GM03348 (cell line): ENCODE results near the gene PHLDB1.
"Not testable (repeated sequence)": the region's sequence is repeated elsewhere in the genome, so short reads cannot be mapped to it uniquely, and the experiment has no call there.

Experiments used
- DNase-seq: peaks from one replicate; pipeline ENCODE4 v3.0.0; 2012; ENCODE audit warnings: low spot score

The PHLDB1 gene

DNA sequence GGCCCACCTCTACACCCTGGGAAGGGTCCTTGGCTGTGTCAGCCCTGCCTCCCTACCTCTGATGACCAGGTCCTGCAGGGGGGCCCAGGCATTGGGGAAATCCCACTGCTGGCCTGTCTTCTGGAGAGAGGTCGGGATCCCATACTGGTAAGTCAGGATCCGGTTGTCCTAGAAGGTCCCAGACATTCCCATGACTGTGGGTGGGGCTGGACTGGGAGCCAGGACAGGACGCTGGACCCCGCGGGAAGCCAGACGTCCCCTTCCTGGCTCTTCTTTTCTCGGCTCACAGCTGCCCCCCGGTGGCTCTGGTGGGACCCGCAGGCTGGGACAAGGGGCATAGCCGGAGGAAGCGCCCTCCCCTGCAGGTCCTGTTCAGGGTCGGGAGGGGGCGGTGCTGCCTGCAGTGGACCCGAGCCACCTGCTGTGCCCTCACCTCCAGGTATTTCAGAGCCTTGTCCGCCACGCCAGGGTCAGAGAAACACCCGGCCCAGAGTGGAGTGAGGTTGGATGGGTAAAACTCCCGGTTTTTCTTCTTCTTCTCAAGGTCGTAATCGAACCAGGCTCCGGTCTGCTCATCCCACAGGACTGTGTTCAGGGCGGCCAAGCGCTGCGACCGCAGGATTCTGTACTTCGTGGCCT, 52.0 kb downstream of the PHLDB1 start:
- DNase-seq = peak; percentile 96

DNA sequence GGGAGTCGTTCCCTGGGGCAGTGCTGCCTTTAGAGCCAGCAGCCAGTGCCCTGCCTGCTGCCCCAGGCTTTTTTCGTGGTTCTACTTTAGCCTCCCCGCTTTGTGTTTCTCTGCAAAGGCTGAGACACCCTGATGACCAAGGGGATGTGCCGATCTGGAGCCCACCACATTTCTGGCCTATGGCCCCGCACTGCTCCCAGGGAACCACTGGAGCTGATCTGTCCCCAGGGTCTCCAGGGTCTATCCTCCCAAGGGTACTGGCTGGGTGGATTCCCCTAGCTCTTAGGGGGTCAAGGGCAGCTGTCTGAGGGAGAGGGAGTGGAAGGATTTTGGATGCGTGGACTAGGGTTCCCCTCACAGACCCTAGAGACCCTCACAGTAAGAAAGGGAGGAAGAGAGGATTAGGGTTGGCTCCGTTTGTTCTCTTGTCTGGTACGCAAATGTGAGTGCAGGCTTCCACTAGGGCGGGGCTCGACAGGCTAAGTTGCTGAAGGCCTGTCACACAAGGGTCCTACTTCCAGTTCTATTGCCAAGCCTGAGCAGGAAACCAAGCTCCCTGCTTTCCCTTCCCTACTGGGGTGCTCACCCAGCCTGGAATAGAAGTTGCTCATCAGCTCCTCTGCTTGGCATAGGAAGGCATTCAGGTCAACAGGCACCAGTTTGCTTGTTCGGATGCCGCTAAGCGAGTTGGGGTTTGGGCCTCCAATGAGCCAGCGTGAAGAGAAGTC, 52.7 kb downstream of the PHLDB1 start:
- no peak for DNase-seq

DNA sequence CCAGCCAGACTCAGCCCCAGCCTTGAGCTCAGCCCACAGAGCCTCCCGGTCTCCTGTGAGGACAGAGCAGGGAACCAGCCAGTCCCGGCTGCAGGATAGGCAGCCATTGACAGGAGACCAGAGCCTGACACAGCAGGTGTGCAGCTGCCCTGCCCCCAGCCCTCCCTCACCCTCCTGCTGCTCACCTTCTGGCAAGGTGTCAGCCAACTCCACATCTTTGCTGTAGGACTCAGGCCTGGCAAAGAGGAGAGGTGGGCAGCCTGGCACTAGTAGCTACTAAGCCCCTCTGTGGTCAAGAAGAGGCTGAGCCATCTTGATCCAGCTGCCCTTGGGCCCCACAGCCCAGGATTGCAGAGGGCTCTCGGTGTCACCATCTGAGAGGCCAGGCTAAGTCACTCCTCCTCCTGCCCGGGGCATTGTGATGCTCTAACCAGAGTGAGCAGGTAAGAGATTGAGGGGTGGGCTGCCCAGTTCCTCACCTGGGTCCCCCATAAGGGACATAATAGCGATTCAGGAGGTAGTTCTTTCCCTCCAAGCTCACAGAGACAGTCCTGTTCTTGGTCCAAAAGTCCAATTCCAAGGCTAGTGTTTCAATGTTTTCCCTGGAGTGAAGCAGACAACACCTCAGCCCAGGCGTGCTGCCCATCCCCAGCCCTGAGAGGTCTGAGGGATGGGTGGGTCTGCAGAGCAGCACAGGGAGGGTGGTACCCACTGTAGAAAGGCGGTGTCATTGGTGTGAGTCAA, 53.4 kb downstream of the PHLDB1 start:
- DNase-seq = no peak

DNA sequence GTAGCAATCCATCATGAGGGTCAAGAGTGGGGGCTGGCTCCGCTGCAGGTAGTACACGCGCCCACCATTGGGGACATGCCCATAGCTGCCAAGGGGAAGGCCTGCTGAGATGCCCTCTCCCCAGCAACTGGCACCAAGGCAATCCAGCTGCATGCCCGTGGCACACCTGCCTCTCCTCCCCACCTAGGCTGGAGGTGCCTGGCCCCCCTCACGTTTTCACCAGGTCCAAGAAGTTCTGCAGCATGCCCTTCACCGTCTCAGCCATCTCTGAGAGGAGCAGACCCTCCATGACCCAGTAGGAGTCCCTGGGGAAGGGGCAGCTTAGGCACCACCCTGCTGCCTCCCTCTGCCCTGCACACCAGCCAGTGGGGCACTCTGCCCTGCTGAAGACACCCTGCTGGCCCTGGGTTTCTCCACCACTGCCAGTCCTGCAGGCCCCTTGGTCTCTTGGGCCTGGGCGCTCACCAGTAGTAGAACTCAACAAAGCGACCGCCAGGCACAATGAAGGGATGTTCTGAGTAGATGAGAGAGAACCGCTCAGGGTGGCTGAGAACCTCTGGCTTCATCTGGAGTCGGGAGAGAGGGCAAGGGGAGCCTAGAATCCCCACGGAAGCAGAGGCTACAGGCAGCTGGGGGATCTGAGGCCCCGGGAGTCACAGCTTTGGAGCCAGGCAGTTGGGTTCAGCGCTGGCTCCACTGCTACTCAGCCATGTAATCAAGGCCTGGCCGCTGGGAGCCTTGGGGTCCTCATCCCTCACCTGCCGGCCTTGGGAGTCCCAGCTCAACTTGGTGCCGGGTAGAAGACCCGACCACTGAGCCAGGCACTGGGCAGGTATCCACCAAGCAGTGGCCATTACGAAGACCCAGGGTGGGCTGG, 54.2 kb downstream of the PHLDB1 start:
- DNase-seq = no peak

DNA sequence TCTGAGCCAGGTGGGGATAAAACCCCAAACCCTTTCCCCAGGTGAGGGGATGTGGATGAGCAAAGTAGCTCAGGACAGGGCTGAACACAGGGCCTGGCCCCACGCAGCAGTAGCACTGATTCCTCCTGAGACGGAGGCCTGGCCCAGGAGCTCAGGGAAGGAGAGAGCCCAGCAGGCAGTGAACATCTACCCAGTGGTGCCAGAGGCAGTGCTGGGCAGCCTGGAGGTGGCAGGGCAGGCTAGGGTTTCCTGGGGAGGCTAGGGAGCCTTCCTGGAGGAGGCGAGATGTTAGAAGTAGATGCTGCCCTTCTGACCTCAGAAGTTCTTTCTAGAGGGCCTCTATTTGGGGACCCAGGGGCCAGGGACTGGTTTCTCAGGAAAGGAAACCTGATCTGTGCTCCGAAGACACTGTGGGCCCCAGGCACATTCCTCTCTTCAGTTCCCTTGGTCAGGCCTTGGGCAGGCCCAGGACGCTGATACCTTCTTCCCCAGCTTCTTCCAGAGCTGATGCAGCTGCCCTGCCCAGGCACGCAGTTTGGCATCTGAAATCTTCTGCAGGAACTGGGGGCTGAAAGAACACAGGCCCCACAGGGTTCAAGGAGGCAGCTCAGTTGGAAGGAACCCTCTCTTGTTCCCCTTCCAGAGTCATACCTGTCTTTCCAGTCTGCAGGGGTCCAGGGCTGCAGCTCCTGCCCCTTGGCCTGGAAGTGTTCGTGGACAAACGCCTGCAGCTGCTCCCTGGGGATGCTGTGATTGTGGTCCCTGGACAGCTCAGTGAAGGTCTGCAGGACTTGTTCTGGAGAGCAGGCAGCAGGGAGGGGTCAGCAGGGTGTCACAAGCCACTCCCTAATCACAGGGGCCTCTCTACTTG, 55.2 kb downstream of the PHLDB1 start:
- no peak for DNase-seq

DNA sequence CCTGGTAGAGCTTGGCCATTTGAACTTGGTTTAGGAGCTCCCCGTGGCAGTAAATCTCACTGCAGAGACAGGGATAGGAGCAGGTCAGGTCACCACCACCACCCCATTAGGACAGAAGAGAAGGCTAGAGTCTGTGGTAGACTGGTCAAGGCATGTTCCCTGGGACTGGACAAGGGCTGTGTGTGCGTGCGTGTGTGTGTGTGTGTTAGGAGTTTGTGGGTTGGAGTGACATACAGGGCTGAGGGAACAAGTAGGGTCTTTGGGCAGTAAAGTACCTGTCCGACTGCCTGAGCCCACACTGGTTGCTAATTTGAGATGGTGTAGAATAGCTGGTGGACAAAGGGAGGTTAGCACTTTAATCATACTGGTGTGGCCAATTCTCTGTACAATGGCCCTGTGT, 56.0 kb downstream of the PHLDB1 start:
- DNase-seq = no peak

DNA sequence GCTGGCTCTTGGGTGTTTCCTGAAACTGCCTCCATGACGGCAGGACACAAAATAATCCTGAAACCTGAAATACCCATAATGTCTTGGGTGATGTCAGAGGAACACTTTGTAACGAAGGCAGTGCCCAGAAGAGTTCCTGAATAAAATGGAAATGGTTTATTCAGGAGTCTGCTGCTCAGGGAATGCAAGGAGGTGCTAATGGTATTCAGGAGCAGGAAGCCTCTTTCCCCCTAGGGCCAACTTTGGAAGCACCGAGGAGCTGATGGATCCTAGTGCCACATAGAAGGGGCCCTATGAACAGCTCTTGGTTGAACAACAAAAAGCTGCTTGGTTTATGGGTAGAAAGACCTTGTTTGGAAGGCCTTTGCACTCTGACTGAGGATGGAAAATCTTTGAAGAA, 56.5 kb downstream of the PHLDB1 start:
- no peak for DNase-seq

DNA sequence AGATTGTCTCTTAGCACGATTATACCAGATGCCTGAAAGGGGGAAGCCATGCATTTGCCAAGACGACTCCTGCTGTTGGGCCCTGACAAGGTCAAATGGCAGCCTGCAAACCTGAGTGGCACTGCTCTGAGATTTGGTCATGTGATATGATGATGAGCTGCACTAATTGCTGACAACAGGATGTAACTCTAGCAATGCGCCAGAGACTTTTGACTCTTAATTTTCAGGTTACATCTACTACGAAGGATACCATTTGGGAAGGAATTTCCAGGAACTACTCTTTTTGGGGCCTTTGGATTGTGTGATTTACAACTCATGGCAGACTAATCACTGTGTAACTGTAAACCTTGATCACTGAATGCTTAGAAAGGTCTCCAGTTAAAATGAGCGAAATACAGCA, 59.0 kb downstream of the PHLDB1 start:
- DNase-seq = no peak

DNA sequence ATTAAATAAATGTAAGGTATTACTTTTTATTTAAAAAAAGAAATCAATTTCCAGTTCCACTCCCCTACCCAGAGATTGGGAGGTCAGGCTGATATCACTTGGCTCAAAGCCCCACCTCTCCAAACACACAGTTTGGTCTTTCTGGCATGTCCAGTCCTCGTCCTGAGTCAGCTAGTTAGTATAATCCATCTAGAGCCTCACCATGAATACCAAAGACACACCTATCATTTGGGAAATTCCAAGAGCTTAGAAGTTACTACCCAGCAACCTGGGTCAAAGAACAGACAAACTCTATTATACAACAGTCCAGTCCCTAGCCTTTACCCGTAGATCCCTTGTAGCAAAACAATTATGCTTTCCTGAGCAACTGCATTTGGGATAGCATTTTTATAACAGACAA, 62.6 kb downstream of the PHLDB1 start:
- DNase-seq = no peak

DNA sequence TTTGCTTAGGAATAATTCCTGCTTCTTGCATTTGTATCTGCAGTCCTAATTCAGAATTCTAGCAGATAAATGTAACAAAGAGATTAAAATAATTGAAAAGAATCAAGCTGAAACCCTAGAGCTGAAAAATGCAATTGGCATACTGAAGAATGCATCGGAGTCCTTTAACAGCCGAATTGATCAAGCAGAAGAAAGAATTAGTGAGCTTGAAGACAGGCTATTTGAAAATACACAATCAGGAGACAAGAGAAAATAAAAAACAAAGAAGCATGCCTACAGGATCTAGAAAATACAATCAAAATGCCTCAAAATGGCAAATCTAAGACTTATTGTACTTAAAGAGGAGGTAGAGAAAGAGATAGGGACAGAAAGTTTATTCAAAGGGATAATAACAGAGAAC, 63.8 kb downstream of the PHLDB1 start:
- DNase-seq = no peak

DNA sequence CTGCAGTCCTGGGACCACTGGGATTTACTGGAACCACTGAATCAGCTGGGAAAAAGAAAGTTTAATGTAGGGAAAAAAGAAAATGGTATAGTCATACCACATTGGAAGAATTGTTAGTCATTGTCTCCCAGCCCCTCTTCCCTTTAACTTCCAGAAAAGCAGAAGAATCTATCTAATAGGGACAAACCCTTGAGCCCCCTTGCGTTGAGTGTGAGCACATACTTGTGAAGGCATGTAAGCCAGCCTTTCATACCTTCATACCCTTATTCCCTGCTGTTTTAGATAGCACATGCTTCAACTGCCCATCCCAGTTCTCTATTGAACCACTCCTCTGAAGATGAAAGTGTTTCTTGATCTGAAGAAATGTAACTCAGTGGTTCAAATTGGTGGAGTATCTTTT, 65.4 kb downstream of the PHLDB1 start:
- no peak for DNase-seq

DNA sequence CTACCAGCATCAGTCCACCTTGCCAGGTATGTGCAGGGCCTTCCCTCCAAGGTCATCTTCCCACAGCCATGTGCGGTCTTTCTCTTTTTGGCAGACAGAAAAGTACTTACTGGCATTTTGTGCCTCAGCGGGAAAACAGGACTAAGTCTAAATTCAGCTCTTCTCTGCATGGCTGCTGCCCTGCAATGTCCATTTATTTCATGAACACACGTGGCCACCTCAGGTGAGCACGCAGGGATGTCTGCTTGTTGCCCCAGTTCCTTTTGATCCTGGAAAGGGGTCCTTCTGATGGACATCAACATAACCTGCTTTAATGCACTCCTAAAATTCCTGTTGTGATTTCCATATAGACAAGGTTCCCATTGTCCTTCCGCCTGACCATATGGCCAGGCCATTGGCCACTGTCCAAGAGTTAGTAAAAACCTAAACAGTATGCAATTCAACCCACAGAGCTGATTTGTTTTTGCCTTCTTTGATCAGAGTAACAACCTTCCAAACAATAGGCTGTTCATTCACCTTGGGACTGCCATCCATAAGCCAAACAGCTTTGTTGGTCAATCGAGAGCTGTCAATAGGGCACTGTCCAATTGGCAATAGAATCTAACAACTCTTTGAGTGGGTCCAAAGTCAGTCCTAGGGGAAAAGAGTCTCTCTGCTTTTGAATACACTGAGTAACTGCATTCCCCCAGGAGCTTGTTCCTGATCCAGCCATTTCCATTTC, 66.1 kb downstream of the PHLDB1 start:
- DNase-seq = no peak

DNA sequence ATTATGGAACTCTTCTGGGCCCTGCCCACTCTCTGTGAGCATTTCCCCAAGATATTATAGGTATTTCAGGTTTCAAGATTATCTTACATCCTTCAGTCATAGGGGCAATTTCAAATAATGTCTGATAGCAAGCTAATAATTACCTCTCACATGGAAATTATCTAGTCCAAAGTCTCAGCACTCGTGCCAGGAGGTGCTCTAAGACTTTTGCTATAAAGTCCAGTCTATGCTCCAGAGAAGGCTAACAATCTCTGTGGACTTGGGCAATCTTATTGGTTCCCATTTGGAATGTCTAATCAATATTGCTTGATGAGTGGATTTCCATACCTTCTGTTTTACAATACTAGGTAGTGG, 66.6 kb downstream of the PHLDB1 start:
- DNase-seq = no peak

DNA sequence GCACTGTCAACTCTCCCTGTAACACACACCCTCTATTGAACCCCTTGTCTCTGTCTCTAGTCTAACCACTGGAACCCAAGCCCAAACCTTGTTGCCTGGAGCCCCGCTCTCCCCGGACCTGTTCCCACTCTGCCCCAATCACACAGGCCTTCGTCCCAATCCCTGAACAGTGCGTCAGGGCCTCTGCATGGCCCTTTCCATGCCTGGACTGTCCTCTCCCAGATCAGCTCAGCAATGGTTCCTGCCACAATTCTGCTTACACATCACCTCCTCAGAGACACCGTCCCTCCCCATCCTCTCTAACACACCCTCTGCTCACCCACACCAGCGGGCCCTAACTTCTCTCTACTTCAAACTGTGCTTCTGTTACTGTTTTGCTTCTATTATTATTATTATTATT, 70.6 kb downstream of the PHLDB1 start:
- no peak for DNase-seq

DNA sequence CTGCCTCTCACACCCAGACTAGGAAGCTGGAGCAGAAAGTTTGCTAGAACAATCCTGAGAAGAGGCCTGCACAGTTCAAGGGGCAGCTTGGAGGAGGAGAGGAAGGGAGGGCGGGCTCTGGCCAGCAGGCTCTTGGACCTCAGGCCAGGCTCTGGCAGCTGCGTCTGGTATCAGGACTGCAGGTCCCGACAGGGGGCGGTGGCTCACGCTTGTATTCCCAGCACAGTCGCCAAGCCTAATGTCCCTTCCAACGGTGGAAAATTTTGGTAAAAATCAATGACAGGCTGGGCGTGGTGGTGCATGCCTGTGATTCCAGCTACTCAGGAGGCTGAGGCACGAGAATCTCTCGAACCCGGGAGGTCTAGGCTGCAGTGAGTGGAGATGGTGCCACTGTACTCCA, 71.5 kb downstream of the PHLDB1 start:
- DNase-seq = not testable (repeated sequence)

DNA sequence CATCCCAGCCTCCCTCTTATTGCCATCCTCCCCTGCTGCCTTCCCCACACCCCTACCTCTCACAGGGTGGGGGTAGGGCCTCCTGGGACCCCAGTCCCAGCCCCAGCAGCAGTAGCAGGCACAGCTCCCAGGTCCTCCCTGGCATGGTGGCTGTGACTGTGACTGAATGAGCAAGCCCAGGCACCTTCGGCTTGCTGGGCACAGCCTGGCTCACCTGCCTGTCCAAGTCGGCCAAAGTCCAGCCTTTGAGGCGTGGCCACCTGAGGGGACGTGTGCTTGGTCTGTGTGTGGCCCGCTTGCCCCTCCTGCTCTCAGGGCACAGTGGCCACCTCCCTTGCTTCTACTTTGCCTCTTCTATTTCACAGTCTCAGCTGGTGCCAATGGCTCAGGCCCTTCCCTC, 72.1 kb downstream of the PHLDB1 start, which contains the start of gene TREH:
TSS of gene TREH (minus strand) at position 168 of the 400 bp plus-strand sequence. CDS start at position 145, 23 bp downstream.
- DNase-seq = no peak

DNA sequence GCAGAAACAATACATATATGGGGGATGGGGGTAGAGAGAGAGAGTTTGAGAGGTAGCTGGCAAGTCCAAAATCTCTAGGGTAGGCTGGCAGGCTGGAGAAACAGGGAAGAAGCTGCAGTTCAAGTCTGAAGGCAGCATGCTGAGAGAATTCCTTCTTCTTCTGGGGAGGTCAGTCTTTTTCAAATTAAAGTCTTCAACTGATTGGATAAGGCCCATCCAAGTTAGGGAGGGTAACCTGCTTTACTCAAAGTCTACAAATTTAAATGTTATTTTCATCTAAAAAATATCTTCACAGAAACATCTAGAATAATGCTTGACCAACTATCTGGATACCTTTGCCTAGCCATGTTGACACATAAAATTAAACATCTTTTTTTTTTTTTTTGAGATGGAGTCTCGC, 75.0 kb downstream of the PHLDB1 start:
- DNase-seq = no peak

DNA sequence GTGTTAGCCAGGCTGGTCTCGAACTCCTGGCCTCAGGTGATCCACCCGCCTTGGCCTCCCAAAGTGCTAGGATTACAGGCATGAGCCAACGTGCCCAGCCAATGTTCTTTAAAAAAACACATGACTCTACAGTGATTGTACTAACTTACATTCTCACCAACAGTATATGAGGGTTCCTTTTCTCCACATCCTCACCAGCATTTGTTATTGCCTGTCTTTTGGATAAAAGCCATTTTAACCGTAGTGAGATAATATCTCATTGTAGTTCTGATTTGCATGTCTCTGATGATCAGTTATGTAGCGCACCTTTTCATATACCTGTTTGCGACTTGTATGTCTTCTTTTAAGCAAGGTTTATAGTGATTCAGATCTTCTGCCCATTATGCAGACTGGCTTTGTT, 75.5 kb downstream of the PHLDB1 start:
- DNase-seq = not testable (repeated sequence)

DNA sequence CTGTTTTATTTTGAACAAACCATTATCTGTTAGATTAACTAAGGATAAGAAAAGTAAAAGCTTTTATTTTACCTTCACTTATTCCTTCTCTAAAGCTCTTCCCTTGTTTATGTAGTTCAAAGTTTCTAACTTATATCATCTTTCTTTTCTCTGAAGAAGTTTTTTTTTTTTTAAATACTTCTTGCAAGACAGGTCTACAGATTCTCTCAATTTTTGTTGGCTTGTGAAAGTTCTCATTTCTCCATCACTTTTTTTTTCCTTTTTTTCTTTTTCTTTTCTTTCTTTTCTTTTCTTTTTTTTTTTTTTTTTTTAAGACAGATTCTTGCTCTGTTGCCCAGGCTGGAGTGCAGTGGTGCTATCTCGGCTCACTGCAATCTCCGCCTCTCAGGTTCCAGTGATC, 76.8 kb downstream of the PHLDB1 start:
- DNase-seq = no peak

DNA sequence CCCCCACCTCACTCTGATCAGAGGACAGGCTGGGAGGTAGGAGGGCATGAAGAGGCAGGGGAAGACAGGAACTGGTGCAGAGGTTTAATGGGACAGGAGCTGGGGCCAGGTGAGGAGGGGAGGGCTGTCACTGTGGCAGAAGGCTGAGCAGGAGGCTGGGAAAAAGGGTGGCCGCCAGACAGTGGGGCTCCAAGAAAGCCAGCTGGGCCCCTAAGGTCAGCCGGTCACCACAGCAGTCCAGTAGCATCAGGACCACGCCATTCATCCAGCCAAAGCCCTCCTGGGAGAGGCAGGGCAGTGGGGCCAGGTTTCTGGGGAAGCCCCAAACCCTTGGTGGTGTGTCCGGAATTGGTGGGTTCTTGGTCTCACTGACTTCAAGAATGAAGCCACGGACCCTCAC, 80.5 kb downstream of the PHLDB1 start:
- DNase-seq = no peak

DNA sequence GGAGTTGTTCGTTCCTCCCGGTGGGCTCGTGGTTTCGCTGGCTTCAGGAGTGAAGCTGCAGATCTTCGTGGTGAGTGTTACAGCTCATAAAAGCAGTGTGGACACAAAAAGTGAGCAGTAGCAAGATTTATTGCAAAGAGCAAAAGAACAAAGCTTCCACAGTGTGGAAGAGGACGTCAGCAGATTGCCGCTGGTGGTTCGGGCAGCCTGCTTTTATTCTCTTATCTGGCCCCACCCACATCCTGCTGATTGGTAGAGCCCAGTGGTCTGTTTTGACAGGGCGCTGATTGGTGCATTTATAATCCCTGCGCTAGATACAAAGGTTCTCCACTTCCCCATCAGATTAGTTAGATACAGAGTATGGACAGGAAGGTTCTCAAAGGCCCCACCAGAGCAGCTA, 80.9 kb downstream of the PHLDB1 start:
- DNase-seq = not testable (repeated sequence)
